Type B pancreatic cell (in vitro differentiated cells): Measurements from ENCODE around the gene NRXN2. TPM values are rescaled to one million over a fixed set of nuclear protein-coding genes. Genes with fewer than 3 reads are reported as not detected.

Experiments
- DNase-seq: peaks from one replicate; pipeline ENCODE4 v3.0.0; 2021; ENCODE audit warnings: mixed read lengths; ENCODE audit not compliant: unreplicated experiment; ENCODE audit errors: extremely low spot score
- H3K27ac Mint-ChIP-seq: 2 replicates; pipeline ENCODE4 v1.8.0; 2021; ENCODE audit warnings: mild to moderate bottlenecking, mixed read lengths
- H3K27me3 Mint-ChIP-seq: 2 replicates; pipeline ENCODE4 v1.8.0; 2021; ENCODE audit warnings: mixed read lengths
- H3K36me3 Mint-ChIP-seq: 2 replicates; pipeline ENCODE4 v1.8.0; 2021; ENCODE audit warnings: mixed read lengths
- H3K4me1 Mint-ChIP-seq: one replicate; pipeline ENCODE4 v1.8.0; 2021; ENCODE audit warnings: mixed read lengths; ENCODE audit not compliant: unreplicated experiment
- H3K4me3 Mint-ChIP-seq: 2 replicates; pipeline ENCODE4 v1.8.0; 2021; ENCODE audit warnings: mild to moderate bottlenecking, mixed read lengths
- H3K9me3 Mint-ChIP-seq: 2 replicates; pipeline ENCODE4 v1.8.0; 2021; ENCODE audit warnings: mixed read lengths
- CTCF ChIP-seq: fragments of 200-600 bp; sonication (generic); conservative IDR thresholded peaks from 2 replicates; pipeline ENCODE4 v1.5.0; 2021; ENCODE audit warnings: antibody characterized with exemption, mild to moderate bottlenecking
- total RNA-seq: library from RNA; stranded (reverse); gene quantifications from 2 replicates; pipeline ENCODE4 v1.2.1, GENCODE V29; 2021; ENCODE audit warnings: low replicate concordance

The NRXN2 gene
- total RNA-seq, 1 donor from 2014 or later: 22.1 TPM

DNA sequence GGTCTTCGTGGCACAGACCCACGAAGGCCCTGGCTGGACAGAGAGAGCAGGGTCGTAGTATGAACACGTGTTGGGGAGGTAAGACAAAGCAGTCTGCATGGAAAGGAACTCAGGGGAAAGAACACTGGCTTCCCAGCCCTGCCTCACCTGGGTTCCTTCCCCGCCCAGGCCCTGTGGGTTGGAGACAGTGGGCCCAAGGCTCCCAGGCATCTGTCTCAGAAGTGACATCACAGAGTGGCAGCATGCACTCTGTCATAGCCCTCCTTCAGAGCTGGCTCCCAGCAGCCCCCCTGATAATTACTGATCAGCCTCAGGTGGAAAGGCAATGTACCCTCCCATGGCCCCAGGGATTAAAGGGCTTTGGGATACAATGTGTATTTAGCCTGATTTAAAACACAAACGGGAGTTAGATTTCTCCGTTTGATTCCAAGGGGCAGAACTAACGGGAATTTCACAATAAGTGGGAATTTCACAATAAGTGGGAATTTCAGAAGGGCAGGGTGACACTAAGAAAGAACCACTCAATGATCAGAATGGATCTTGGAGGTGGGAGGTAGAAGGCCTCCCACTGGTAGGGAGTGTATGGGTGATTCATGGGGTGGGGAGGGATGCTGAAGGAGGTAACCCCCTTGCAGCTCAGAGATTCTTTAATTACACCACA is 66.9 kb downstream of the NRXN2 start:
- Mint-ChIP-seq H3K9me3 (no peaks in the 10 kb centered on the region), H3K36me3 (no peaks in the 10 kb centered on the region)
- TF ChIP-seq CTCF: no peak

GRCh38 chr11:64654958-64655541 is 67.9 kb downstream of the NRXN2 start:
- no peaks in the 10 kb centered on the region for H3K36me3 Mint-ChIP-seq
- peaks cover 8% of the 10 kb centered on the region for H3K4me1 Mint-ChIP-seq
- H3K9me3 Mint-ChIP-seq: no peaks in the 10 kb centered on the region
- peaks cover 19% of the 10 kb centered on the region for H3K27me3 Mint-ChIP-seq
- H3K4me3 Mint-ChIP-seq: no peak overlapping the region
- no peak overlapping the region for H3K27ac Mint-ChIP-seq
- no peak for TF ChIP-seq CTCF
- DNase-seq: no peak

More for the DNA sequence above, 66.9 kb downstream of the NRXN2 start:
- no peak for DNase-seq
- H3K4me1 Mint-ChIP-seq: peaks cover 8% of the 10 kb centered on the region
- peaks cover 9% of the 10 kb centered on the region for H3K27me3 Mint-ChIP-seq
- H3K27ac Mint-ChIP-seq: no peak overlapping the region
- H3K4me3 Mint-ChIP-seq: no peak overlapping the region

DNA sequence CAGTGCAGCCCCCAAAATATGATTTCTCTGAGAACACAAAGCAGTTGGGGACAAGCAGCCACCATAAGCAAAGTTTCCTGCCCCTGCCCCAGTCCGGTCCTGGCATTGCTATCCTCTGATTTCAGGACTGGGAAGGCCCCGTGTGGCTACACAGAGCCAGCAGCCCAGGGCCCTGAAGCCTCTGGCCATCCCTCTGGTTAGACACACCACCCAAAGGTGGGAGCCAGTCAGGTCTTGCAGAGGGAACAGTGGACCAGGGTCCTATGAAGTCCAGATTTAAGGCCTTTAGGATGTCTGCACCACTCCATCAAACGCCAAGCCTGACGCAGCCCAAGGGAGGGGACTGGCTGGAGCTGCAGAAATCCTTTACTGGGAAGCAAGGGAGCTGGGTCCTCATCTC is 68.6 kb downstream of the NRXN2 start:
- no peak overlapping the region for H3K27ac Mint-ChIP-seq
- peaks cover 8% of the 10 kb centered on the region for H3K4me1 Mint-ChIP-seq
- H3K27me3 Mint-ChIP-seq: peaks cover 21% of the 10 kb centered on the region
- no peak for TF ChIP-seq CTCF
- no peaks in the 10 kb centered on the region for H3K9me3 Mint-ChIP-seq
- DNase-seq: no peak
- no peak overlapping the region for H3K4me3 Mint-ChIP-seq
- H3K36me3 Mint-ChIP-seq: no peaks in the 10 kb centered on the region

DNA sequence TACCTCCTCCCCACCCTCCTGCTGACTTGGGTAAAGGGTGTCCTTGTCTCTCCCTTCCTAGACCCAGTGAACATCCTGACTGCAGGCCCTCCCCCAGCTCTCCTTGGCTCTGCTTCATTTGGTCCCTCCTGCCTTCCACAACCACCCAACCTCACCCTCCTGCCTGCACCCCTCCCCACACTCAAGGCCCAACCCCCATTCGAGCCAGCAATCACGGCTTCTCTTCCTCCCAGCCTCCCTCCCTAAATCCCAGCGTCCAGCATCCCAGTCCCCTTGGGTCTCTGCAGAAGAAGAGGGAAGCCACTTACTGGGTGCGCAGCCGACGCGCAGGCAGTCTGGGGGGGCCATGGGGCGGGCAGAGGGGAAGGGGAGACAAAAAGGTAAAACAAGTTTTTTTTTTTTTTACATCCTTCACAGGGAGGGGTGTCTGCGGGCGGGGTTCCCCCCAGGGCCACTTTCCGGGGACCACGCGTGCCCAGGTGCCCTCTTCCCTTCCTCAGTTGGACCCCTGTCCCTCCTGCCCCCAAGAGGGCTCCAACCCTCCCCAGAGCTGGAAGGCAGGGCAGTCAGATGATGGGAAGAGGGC is 69.5 kb downstream of the NRXN2 start:
- Mint-ChIP-seq H3K27me3 (peaks cover 24% of the 10 kb centered on the region), H3K36me3 (no peaks in the 10 kb centered on the region), H3K27ac (peak overlapping the region; percentile 61), H3K4me3 (no peak overlapping the region), H3K4me1 (peaks cover 8% of the 10 kb centered on the region), H3K9me3 (no peaks in the 10 kb centered on the region)
- no peak for DNase-seq
- no peak for TF ChIP-seq CTCF

GRCh38 chr11:64652586-64653387 is 70.2 kb downstream of the NRXN2 start:
- H3K27me3 Mint-ChIP-seq: peaks cover 24% of the 10 kb centered on the region
- peak overlapping the region; percentile 61 for H3K27ac Mint-ChIP-seq
- H3K9me3 Mint-ChIP-seq: no peaks in the 10 kb centered on the region
- DNase-seq: peak; percentile 92
- peaks cover 8% of the 10 kb centered on the region for H3K4me1 Mint-ChIP-seq
- no peak overlapping the region for H3K4me3 Mint-ChIP-seq
- no peaks in the 10 kb centered on the region for H3K36me3 Mint-ChIP-seq
- TF ChIP-seq CTCF: peak; percentile 91
